ENCODE results near the gene G6PC1. TPM values are rescaled to one million over a fixed set of nuclear protein-coding genes. Genes with fewer than 3 reads are reported as not detected.
A peak's percentile ranks its signal among the peaks of the same experiment; 100 is the strongest.

The G6PC1 gene
- total RNA-seq, 1 donor: not detected

- peak; percentile 67 for TF ChIP-seq CTCF (IDR thresholded peaks at IDR 0.05; ENCODE audit: insufficient read depth, low read depth, low read length)
- no peak overlapping the region for H3K4me3 ChIP-seq (ENCODE audit: low read depth, low read length)
Observed at GRCh38 chr17:42928714-42929496, 28.3 kb downstream of the G6PC1 start.

GRCh38 chr17:42929497-42929844 is 28.9 kb downstream of the G6PC1 start:
- DNase-seq (ENCODE audit: low read depth): no peak
- TF ChIP-seq CTCF (IDR thresholded peaks at IDR 0.05; ENCODE audit: insufficient read depth, low read depth, low read length): no peak
- no peak overlapping the region for H3K4me3 ChIP-seq (ENCODE audit: low read depth, low read length)

More at GRCh38 chr17:42928714-42929496, 28.3 kb downstream of the G6PC1 start:
- DNase-seq (ENCODE audit: low read depth): peak; percentile 82

- H3K4me3 ChIP-seq (ENCODE audit: low read depth, low read length): no peak overlapping the region
- peak; percentile 71 for TF ChIP-seq CTCF (IDR thresholded peaks at IDR 0.05; ENCODE audit: insufficient read depth, low read depth, low read length)
Observed at GRCh38 chr17:42937712-42938596, 37.4 kb downstream of the G6PC1 start.

GRCh38 chr17:42944211-42944610 is 43.6 kb downstream of the G6PC1 start:
- H3K4me3 ChIP-seq (ENCODE audit: low read depth, low read length): no peak overlapping the region
- TF ChIP-seq CTCF (IDR thresholded peaks at IDR 0.05; ENCODE audit: insufficient read depth, low read depth, low read length): no peak
- DNase-seq (ENCODE audit: low read depth): peak; percentile 13

More at GRCh38 chr17:42937712-42938596, 37.4 kb downstream of the G6PC1 start:
- peak; percentile 61 for DNase-seq (ENCODE audit: low read depth)

- DNase-seq (ENCODE audit: low read depth): no peak
- H3K4me3 ChIP-seq (ENCODE audit: low read depth, low read length): no peak overlapping the region
- no peak for TF ChIP-seq CTCF (IDR thresholded peaks at IDR 0.05; ENCODE audit: insufficient read depth, low read depth, low read length)
Observed at GRCh38 chr17:42946812-42947211, 46.2 kb downstream of the G6PC1 start.

GRCh38 chr17:42950044-42950783 is 49.6 kb downstream of the G6PC1 start:
- H3K4me3 ChIP-seq (ENCODE audit: low read depth, low read length): no peak overlapping the region
- peak; percentile 14 for DNase-seq (ENCODE audit: low read depth)
- no peak for TF ChIP-seq CTCF (IDR thresholded peaks at IDR 0.05; ENCODE audit: insufficient read depth, low read depth, low read length)

All from fibroblast of villous mesenchyme (primary cell).